ENCODE data around the gene ITPR3. TPM values are rescaled to one million over a fixed set of nuclear protein-coding genes. Genes with fewer than 3 reads are reported as not detected.

ITPR3 gene
- polyA plus RNA-seq, 1 donor (not counting 4 experiments of a cell fraction or from before 2014, with no cell fraction given), result 43.3 TPM

GRCh38 chr6:33716890-33717632 lies 95.9 kb downstream of the ITPR3 start:
- no peak for DNase-seq (ENCODE audit: low read depth, low spot score)
- Histone ChIP-seq H3K27me3 (ENCODE audit: control insufficient read depth, extremely low read depth, insufficient read depth, low read length) (no peaks in the 10 kb centered on the region), H3K4me2 (ENCODE audit: control insufficient read depth, extremely low read depth, insufficient read depth, low read depth, low read length) (peak overlapping the region; percentile 9), H3K4me3 (ENCODE audit: control insufficient read depth in 2 of 3, extremely low read depth in 1 of 3, insufficient read depth in 2 of 3, low read depth in 1 of 3, low read length in 3 of 3) (no peak overlapping the region), H2AFZ (ENCODE audit: control insufficient read depth, low read length) (no peak overlapping the region), H3K9ac (ENCODE audit: control insufficient read depth, extremely low read depth, insufficient read depth, low read length) (no peak overlapping the region), H3K27ac (ENCODE audit: control insufficient read depth, insufficient read depth, low read length) (peak overlapping the region; percentile 44), H3K4me1 (ENCODE audit: control insufficient read depth, extremely low read depth, insufficient read depth, low read length) (peaks cover 35% of the 10 kb centered on the region), H3K36me3 (ENCODE audit: control insufficient read depth in 2 of 2, extremely low read depth in 1 of 2, insufficient read depth in 2 of 2, low read length in 2 of 2) (no peaks in the 10 kb centered on the region), H3K9me1 (ENCODE audit: control insufficient read depth, extremely low read depth, insufficient read depth, low read length) (no peaks in the 10 kb centered on the region), H3K79me2 (ENCODE audit: control insufficient read depth, insufficient read depth, low read length) (no peaks in the 10 kb centered on the region), H3K9me3 (ENCODE audit: control insufficient read depth, low read depth, low read length) (no peaks in the 10 kb centered on the region), H4K20me1 (ENCODE audit: control insufficient read depth, extremely low read depth, insufficient read depth, low read length) (no peaks in the 10 kb centered on the region)
- TF ChIP-seq EZH2 (IDR thresholded peaks at IDR 0.05; ENCODE audit: low read length) (no peak), CTCF (optimal IDR thresholded peaks at IDR 0.05 in 1 of 3, IDR thresholded peaks at IDR 0.05 in 1 of 3, conservative IDR thresholded peaks at IDR 0.05 in 1 of 3; ENCODE audit: extremely low read depth in 1 of 3, insufficient read depth in 2 of 3, low read length in 3 of 3) (no peak)
- no peak for FAIRE-seq
- dilution Hi-C loops (cut with MboI; ENCODE audit: extremely low pct_ligation_motif_present, low sequenced_read_pairs), result no loop called here

- H3K27me3 ChIP-seq (ENCODE audit: control insufficient read depth, extremely low read depth, insufficient read depth, low read length), result no peaks in the 10 kb centered on the region
- DNase-seq (ENCODE audit: low read depth, low spot score), result no peak
- TF ChIP-seq EZH2 (IDR thresholded peaks at IDR 0.05; ENCODE audit: low read length) (no peak), CTCF (optimal IDR thresholded peaks at IDR 0.05 in 1 of 3, IDR thresholded peaks at IDR 0.05 in 1 of 3, conservative IDR thresholded peaks at IDR 0.05 in 1 of 3; ENCODE audit: extremely low read depth in 1 of 3, insufficient read depth in 2 of 3, low read length in 3 of 3) (no peak)
- H3K9me3 ChIP-seq (ENCODE audit: control insufficient read depth, low read depth, low read length), result no peaks in the 10 kb centered on the region
- no peak overlapping the region for H2AFZ ChIP-seq (ENCODE audit: control insufficient read depth, low read length)
- H3K27ac ChIP-seq (ENCODE audit: control insufficient read depth, insufficient read depth, low read length), result no peak overlapping the region
- no peaks in the 10 kb centered on the region for H3K79me2 ChIP-seq (ENCODE audit: control insufficient read depth, insufficient read depth, low read length)
- H3K9me1 ChIP-seq (ENCODE audit: control insufficient read depth, extremely low read depth, insufficient read depth, low read length), result no peaks in the 10 kb centered on the region
- peaks cover 35% of the 10 kb centered on the region for H3K4me1 ChIP-seq (ENCODE audit: control insufficient read depth, extremely low read depth, insufficient read depth, low read length)
- H3K4me2 ChIP-seq (ENCODE audit: control insufficient read depth, extremely low read depth, insufficient read depth, low read depth, low read length), result peak overlapping the region; percentile 54
- H3K36me3 ChIP-seq (ENCODE audit: control insufficient read depth in 2 of 2, extremely low read depth in 1 of 2, insufficient read depth in 2 of 2, low read length in 2 of 2), result no peaks in the 10 kb centered on the region
- dilution Hi-C loops (cut with MboI; ENCODE audit: extremely low pct_ligation_motif_present, low sequenced_read_pairs), result no loop called here
- no peaks in the 10 kb centered on the region for H4K20me1 ChIP-seq (ENCODE audit: control insufficient read depth, extremely low read depth, insufficient read depth, low read length)
- no peak overlapping the region for H3K4me3 ChIP-seq (ENCODE audit: control insufficient read depth in 2 of 3, extremely low read depth in 1 of 3, insufficient read depth in 2 of 3, low read depth in 1 of 3, low read length in 3 of 3)
- H3K9ac ChIP-seq (ENCODE audit: control insufficient read depth, extremely low read depth, insufficient read depth, low read length), result no peak overlapping the region
- FAIRE-seq, result peak; percentile 5
These were observed 96.9 kb downstream of the ITPR3 start for GRCh38 chr6:33717934-33718455.

All from keratinocyte (primary cell).